DOHH2 (cell line): Measurements from ENCODE around the gene TLNRD1.

Source experiments
- H3F3A ChIP-seq: fragments of 200-600 bp; sonication (generic), shearing (Covaris generic); 2 replicates; pipeline ENCODE4 v1.6.0; 2016; ENCODE audit warnings: antibody characterized with exemption, mild to moderate bottlenecking; ENCODE audit not compliant: control insufficient read depth, insufficient read depth
- H3K27ac ChIP-seq: fragments of 200-600 bp; sonication (generic); 2 replicates; pipeline ENCODE4 v1.5.1; 2014; ENCODE audit warnings: low read depth, mild to moderate bottlenecking, low read length, moderate library complexity
- H3K27me3 ChIP-seq: fragments of 200-600 bp; sonication (generic); 2 replicates; pipeline ENCODE4 v1.6.1; 2014; ENCODE audit warnings: mild to moderate bottlenecking, low read length, mixed read lengths; ENCODE audit not compliant: control insufficient read depth
- H3K36me3 ChIP-seq: fragments of 200-600 bp; sonication (generic); 2 replicates; pipeline ENCODE4 v1.6.1; 2014; ENCODE audit warnings: mild to moderate bottlenecking, low read length, moderate library complexity, mixed read lengths; ENCODE audit not compliant: control insufficient read depth
- H3K4me1 ChIP-seq: fragments of 200-600 bp; sonication (generic); 2 replicates; pipeline ENCODE4 v1.6.1; 2014; ENCODE audit warnings: mild to moderate bottlenecking, low read length, mixed read lengths; ENCODE audit not compliant: control insufficient read depth
- H3K4me2 ChIP-seq: fragments of 200-600 bp; sonication (generic); 2 replicates; pipeline ENCODE4 v1.6.0; 2014; ENCODE audit warnings: mild to moderate bottlenecking, low read length, moderate library complexity
- H3K4me3 ChIP-seq: fragments of 200-600 bp; sonication (generic); 2 replicates; pipeline ENCODE4 v1.5.1; 2014; ENCODE audit warnings: mild to moderate bottlenecking, low read length, mixed read lengths
- H3K79me2 ChIP-seq: fragments of 200-600 bp; sonication (generic); 2 replicates; pipeline ENCODE4 v1.6.1; 2014; ENCODE audit warnings: mild to moderate bottlenecking, low read length, mixed read lengths; ENCODE audit not compliant: control insufficient read depth
- H3K9me2 ChIP-seq: fragments of 200-600 bp; sonication (generic); replicated peaks from 2 replicates; pipeline ENCODE4 v1.6.1; 2014; ENCODE audit warnings: mild to moderate bottlenecking, low read length, mixed read lengths; ENCODE audit not compliant: control insufficient read depth
- H3K9me3 ChIP-seq: fragments of 200-600 bp; sonication (generic); 2 replicates; pipeline ENCODE4 v1.6.1; 2014; ENCODE audit warnings: antibody characterized with exemption, low read length, mixed read lengths; ENCODE audit not compliant: control insufficient read depth, insufficient read depth
- H4K20me1 ChIP-seq: fragments of 200-600 bp; sonication (generic); 2 replicates; pipeline ENCODE4 v1.6.0; 2014; ENCODE audit warnings: low read depth, mild to moderate bottlenecking, antibody characterized with exemption, low read length, moderate library complexity; ENCODE audit not compliant: control insufficient read depth, insufficient read depth
- CTCF ChIP-seq: fragments of 200-600 bp; sonication (generic); IDR thresholded peaks from one replicate; pipeline ENCODE4 v1.5.1; 2014; ENCODE audit warnings: antibody characterized with exemption, mild to moderate bottlenecking, low read depth, low read length; ENCODE audit not compliant: poor library complexity, severe bottlenecking
- EZH2phosphoT487 ChIP-seq: fragments of 200-600 bp; sonication (generic); IDR thresholded peaks from 2 replicates; pipeline ENCODE4 v1.6.1; 2017; ENCODE audit warnings: borderline replicate concordance, mild to moderate bottlenecking, antibody characterized with exemption, low read length, moderate library complexity, mixed read lengths

The TLNRD1 gene

GRCh38 chr15:81008312-81008711 lies 7.6 kb downstream of the TLNRD1 start:
- Histone ChIP-seq H4K20me1 (peaks cover 16% of the 10 kb centered on the region; the same call in 1 of the 2 replicates), H3K79me2 (peaks cover 64% of the 10 kb centered on the region), H3K4me3 (no peak overlapping the region), H3K9me2 (no peaks in the 10 kb centered on the region), H3K27ac (no peak overlapping the region), H3K27me3 (no peaks in the 10 kb centered on the region), H3K4me1 (peaks cover 15% of the 10 kb centered on the region), H3K9me3 (no peaks in the 10 kb centered on the region), H3K4me2 (no peak overlapping the region), H3F3A (peaks cover 9% of the 10 kb centered on the region; the same call in 1 of the 2 replicates), H3K36me3 (peaks cover 24% of the 10 kb centered on the region)
- TF ChIP-seq CTCF (no peak), EZH2phosphoT487 (no peak)

DNA sequence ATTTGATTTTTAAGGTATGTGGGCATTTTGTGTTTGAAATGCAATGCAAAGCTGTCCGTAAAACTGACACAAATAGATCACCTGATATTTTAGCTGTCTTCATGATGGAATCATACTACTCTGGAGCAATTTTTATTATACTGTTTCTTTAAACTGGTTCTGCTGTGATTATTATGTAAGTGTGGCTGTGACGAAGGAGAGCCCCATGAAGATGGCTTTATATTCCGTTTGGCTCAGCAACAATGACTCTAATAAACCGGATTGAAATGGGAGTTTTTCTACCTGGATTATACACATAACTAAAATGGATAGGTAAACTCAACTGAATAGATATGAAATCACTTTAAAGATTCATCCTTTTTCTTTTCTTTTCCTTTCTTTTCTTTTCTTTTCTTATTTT lies 9.4 kb downstream of the TLNRD1 start:
- Histone ChIP-seq H3K4me3 (no peak overlapping the region), H3K79me2 (peaks cover 46% of the 10 kb centered on the region), H4K20me1 (peaks cover 11% of the 10 kb centered on the region; the same call in 1 of the 2 replicates), H3K27ac (no peak overlapping the region), H3K36me3 (peaks cover 8% of the 10 kb centered on the region), H3K9me2 (no peaks in the 10 kb centered on the region), H3K4me2 (no peak overlapping the region), H3F3A (no peaks in the 10 kb centered on the region), H3K27me3 (no peaks in the 10 kb centered on the region), H3K9me3 (no peaks in the 10 kb centered on the region), H3K4me1 (peaks cover 3% of the 10 kb centered on the region; the same call in 1 of the 2 replicates)
- no peak for TF ChIP-seq CTCF
- TF ChIP-seq EZH2phosphoT487 = no peak

GRCh38 chr15:81011593-81011992 lies 10.9 kb downstream of the TLNRD1 start:
- Histone ChIP-seq H3K27ac (no peak overlapping the region), H3F3A (no peaks in the 10 kb centered on the region), H3K36me3 (no peaks in the 10 kb centered on the region; the same call in 1 of the 2 replicates), H3K4me3 (no peak overlapping the region), H3K4me2 (no peak overlapping the region), H3K9me3 (no peaks in the 10 kb centered on the region), H4K20me1 (peaks cover 5% of the 10 kb centered on the region; the same call in 1 of the 2 replicates), H3K79me2 (peaks cover 33% of the 10 kb centered on the region), H3K4me1 (0 out of 2 replicates have a peak, but pooled peaks cover 3% of the 10 kb centered on the region), H3K27me3 (no peaks in the 10 kb centered on the region), H3K9me2 (no peaks in the 10 kb centered on the region)
- TF ChIP-seq CTCF (no peak), EZH2phosphoT487 (no peak)

DNA sequence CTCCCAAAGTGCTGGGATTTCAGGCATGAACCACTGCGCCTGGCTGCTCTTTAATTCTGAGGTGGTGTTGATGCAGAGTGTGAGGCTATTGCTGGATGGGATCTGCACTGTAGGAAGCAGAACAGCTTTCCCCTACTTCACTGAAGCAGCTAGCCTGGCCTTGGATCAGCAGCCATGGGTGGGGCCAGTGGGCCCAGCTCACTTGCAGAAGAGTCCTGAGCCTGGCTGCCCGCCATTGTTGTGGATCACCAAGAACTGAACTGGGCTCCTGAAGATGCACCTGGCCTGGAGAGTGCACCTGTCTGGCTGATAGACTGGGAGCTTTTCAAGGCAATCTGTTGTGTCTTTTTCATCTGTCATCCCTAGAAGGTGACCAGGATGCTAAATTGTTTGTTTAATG lies 11.9 kb downstream of the TLNRD1 start:
- Histone ChIP-seq H3K4me1 (0 out of 2 replicates have a peak, but pooled peaks cover 3% of the 10 kb centered on the region), H3F3A (no peaks in the 10 kb centered on the region), H3K79me2 (peaks cover 23% of the 10 kb centered on the region), H3K36me3 (no peaks in the 10 kb centered on the region; the same call in 1 of the 2 replicates), H3K4me3 (no peak overlapping the region), H4K20me1 (no peaks in the 10 kb centered on the region; the same call in 1 of the 2 replicates), H3K27ac (no peak overlapping the region), H3K9me2 (no peaks in the 10 kb centered on the region), H3K4me2 (no peak overlapping the region), H3K9me3 (no peaks in the 10 kb centered on the region), H3K27me3 (no peaks in the 10 kb centered on the region)
- TF ChIP-seq EZH2phosphoT487 (no peak), CTCF (no peak)
